HG03342 (cell line): ENCODE results near the gene AMFR.

Experiments used
- ATAC-seq: cut with Tn5 transposase; IDR thresholded peaks from one replicate; pipeline ENCODE4 v1.9.1; 2021; ENCODE audit warnings: mild to moderate bottlenecking, moderate library complexity; ENCODE audit not compliant: unreplicated experiment

AMFR gene

GRCh38 chr16:56349086-56349415 is 76.3 kb downstream of the AMFR start:
- no peak for ATAC-seq

DNA sequence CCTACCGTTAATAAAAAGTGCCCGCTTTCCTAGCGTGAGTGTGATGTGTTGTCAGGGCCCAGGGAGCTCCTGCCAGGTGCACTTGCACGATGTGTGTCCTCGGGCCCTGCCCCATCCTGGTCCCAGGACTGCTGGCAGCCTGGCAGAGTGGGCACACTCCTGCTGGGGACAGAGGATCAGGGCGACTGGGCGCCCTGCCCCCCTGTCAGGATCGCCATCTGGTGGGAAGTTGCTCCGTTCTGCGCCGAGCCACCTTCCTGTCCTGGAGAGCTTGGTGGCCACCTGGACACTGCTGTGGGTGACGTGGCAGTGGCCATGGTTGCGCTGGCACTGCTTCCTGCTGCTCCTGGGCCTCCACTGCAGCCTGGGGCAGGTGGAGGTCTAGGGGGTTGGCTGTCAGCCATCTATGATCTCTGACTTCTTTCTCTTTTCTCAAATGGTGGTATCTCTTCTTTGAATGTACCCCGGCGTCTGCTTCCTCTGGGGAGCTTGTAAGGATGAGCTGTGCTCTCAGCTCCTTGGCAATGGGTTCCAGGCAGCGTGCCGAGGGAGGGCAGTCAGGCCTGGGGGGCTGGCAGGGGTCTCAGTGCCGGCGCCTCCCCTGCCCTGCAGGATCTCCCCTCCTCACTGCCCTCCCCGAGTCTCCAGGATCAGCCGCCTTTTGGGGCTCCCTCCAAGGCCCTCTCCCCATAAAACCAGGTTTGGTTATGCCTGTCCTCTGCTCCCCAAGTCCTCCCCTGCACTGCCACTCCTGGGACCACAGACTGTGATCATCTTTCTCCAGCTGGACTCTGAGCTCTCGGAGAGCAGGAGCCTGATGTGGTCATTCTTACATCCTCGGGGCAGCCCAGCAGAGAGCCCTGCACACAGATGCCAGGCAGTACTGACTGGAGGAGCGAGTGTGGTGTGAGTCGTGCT is 76.9 kb downstream of the AMFR start:
- no peak for ATAC-seq

- no peak for ATAC-seq
Measured at GRCh38 chr16:56347670-56348069, 77.7 kb downstream of the AMFR start.

DNA sequence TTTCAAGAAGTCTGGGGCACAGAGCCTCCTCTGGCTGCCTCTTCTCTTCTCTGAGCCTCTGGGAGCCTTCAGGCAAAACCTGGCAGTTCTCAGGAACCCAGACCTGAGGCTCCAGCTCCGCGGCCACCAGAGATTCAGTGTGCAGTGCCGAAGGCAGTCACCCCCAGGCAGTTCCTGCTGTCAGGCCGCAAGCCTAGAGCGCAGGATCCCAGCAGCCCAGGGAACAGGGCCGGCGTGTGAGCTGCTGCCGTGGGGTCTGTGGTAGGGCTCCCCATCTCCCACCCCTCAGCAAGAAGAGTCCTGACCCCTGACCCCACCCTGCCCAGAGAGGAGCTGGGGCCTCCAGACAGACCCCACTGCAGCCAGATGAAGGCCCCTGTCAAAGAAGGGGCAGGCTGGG is 78.2 kb downstream of the AMFR start:
- no peak for ATAC-seq

DNA sequence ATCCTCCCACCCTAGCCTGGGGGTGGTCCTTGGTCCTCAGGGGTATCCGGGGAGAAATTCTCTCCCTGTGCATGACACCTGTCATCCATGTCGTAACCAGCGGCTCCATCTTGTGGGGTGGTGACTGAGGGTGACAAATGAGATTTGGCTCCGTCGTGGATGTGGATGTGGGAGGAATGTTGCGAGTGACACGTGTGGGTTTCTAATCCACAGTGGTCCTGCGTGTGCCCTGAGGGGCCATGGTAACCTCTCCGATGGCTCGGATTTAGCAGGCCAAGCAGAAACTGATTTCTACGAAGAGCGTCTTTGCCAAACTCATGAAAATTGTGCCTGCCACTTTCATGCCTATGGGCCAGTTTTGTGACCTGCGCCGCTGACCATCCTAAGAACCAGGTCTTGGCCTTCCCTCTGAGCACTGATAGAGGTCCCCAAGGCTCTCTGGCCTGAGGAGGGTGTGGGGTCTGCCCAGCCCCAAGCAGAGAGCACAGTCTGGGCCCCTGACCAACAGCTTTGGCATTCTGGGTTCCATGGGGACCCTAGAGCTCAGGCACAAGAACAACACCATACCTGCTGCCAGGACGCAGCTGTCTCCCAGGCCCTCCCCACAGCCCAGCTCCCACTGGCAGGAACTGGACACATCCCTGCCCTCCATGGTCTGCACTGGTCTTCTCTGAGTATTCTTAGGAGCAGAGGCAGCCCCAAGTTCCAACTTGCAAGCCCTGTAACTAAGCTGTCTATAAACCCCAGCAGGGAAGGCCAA is 79.0 kb downstream of the AMFR start:
- ATAC-seq: no peak

DNA sequence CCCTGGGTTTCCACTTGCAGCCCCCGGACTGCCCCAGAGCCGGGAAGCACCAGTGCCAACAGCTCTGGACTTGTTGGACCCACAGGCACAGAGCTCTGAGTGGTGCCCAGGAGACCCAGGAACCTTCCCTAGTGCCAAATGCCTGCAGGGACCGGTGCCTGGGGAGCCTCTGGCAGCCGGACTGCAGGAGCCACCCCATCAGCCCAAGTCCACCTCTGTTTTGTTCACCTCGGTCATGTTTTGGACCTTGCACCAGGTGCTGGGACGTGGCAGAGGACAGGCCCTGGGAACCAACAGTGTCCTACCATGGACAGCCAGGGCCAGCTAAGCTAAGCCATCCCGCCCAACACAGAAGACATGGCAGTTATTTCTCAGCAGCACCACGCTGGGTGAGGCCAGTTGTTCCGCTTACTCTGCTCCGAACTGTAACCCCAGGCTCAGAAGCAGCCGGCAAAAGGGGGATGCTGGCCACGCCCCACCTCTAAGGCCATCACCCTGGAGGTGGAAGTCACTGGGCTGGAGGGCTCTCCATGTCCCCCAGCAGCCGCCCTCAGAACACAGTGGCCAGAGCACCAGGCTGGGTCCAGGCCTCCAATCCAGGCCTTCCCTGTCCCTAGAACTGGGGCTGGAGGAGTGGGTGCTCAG is 79.8 kb downstream of the AMFR start:
- ATAC-seq: no peak

DNA sequence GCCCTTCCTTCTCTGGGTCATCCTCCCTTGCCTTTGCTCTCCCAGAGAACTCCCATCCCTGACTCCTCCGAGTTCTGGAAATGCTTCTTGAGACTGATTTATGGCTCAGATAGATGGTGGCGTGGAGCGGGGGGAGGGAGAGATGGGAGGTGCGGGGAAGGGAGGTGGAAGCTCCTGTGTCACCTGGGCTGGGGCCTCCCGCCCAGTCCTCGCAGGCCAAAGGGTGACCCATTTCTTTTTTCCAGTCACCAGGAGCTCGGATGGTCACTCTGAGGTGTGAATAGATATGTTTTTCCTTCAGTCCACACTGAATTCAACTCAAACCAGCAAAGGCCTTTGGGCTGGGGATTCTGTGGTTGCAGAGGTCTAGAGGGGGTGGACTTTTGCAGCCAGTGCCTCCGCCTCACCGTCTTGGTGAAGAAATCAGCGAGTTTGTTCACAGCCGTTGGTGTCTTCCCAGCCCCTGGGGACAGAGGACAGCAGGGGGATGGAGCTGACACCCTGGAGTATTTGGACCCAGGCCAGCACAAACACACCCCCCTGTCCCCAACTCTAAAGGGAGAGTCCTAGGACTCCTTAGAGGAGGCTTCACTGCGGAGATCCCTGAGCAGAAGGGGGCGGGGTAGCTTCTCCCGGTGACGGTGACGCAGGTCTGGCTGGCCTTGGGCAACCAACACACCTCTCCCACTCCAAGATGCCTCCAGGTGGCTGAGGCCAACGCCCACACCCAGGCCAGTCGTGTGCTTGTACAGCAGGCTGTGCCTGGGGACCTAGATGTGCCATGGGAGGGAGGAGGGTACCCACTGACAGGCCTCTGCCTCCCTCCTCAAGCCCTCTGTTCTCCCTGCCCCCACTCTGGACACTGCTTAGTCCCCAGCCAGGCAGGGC is 80.6 kb downstream of the AMFR start:
- no peak for ATAC-seq

DNA sequence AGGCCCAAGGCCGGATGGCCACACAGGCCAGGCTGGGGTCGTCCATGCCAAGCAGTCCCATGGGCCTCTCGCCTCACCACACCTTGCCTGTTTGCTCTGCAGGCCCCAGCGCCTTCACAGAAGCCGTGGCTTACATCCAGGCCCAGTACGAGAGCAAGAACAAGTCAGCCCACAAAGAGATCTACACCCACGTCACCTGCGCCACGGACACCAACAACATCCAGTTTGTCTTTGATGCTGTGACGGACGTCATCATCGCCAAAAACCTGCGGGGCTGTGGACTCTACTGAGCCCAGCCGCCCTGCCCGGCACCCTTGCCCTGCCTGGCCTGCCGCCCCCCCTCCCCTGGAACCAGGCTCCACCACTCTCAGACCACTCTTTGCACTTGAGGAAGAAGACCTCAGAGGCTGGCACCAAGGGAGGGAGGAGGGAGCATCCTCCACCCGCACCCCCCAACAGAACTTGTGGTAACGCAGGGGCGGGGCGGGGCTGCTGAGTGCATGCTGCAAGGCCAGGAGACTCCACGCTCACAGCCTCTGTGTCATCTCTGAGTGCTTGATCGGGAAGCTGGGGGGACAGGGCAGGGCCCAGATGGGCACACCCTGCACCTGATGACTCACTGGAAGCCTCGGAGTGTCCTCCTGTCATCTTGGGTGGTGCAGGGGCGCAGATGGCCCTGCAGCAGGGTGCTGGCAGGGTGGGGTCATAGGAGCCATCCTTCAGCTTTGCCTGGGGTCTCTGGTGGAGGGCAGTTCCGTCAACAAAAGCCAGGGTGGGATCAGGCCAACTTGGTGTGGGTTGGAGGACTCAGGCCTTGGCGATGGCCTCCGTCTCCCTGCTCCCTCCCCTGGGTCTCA is 81.5 kb downstream of the AMFR start:
- no peak for ATAC-seq

DNA sequence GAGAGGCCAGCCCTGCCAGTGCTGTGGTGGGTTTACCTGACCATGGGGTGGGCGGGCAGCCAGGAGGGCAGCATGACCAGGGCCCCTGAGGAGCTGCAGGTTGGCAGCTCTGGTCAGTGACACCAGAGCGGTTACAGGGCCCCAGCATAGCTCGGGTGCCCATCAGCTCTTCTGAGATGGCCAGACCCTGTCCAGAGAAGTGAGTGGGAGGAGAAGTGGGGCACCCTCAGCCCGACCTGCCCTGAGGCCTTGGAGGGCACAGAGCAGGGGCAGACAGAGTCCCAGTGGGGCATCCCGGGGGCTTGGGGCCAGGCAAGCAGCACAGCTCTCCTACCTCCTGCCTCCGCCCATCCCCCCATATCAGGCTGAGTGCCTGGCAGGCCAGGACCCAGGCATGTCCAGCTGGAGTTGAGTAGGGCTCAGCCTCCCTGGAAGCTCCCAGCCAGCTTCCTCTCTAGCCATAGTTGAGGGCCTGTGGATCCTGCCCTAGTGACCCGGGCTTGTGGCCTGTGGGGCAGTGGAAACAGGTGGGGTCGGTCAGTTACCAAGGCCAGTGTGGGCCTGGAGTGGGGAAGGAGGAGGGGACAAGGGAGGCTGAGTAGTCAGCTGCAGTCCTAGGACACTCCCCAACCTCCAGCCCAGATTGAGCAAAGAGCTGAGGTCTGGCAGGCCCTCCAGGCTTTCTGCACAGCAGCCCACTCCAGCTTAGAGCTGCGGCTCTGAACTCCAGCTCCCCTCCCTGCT is 83.5 kb downstream of the AMFR start:
- ATAC-seq: no peak

DNA sequence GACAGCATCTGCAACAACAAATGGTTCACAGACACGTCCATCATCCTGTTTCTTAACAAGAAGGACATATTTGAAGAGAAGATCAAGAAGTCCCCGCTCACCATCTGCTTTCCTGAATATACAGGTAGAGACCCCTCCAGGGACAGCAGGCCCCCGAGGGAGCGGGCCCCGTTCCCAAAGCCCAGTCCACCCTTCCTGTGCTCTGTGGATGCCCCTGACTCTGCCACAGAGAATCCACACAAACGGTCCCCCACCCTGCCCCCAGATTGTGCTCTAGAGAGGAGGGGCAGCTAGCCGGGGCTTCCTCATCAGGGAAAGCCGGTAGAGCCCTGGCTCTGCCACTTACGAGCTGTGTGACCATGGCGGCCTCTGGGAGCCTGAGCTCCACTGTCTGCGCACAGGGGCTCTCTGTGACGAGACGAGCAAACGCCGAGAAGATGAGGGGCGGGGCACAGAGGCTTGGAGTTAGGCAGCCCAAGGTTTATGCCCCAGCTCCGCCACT is 84.4 kb downstream of the AMFR start:
- no peak for ATAC-seq

GRCh38 chr16:56340416-56340815 is 84.9 kb downstream of the AMFR start:
- ATAC-seq: no peak

DNA sequence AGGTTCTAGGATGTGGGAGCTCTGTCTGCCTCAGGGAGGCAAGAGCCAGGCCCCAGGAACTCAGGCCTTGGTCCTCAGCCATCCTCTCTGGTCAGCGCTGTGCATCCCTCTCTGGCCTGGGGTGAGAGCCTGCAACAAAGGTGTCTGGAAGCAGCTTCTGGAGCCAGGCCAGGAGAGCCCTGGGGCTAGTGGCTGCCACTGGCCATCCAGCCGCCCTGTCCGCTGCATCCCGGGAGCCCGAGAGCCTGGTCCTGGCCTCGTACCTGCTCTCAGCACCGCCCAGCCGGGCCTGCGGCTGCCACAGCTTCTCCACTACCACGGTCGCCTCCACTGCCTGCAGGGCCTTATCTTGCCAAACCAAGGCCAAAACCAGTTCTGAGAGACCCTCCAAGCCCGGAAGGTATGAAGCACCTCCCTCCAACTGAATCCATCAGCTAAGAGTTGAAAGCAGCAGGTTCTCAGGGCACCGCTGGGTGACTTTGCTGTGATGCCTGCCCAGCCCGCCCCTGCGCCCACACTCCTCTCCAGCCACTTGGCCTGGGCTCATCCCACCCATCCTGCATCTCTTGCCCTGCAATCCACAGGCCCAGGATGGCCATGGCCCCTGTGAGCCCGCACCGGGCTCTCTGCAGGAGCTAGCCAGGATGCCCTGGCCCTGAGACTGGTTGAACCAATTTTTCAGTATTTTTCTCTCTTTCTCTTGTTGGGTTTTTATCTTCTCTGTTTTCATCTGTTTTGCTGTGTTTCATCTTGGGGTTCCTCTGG is 85.7 kb downstream of the AMFR start:
- no peak for ATAC-seq

GRCh38 chr16:56338566-56339318 is 86.6 kb downstream of the AMFR start:
- no peak for ATAC-seq

DNA sequence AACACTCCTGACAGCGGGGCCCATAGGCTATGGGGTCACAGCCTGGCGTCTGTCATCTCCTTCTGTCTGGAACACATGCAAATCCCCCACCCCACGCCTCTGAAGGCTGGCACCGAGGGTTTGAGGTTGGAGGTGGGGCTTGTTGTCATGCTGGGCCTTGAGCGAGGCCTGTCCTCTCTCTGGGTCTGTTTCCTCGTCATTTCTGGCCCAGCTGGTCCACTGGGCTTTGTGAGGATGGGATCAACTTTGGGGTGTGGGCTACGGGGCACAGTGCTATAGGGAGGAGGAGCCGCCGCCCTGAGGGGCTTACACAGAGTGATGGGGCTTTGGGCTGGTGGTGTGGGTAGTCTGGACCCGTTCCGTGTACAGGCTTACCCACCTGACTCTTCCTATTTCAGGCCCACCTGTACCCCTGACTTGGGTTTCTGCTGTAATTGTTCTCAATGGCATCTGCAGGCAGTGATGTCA is 87.5 kb downstream of the AMFR start:
- no peak for ATAC-seq

- ATAC-seq: no peak
Measured at GRCh38 chr16:56337131-56337857, 88.1 kb downstream of the AMFR start.

DNA sequence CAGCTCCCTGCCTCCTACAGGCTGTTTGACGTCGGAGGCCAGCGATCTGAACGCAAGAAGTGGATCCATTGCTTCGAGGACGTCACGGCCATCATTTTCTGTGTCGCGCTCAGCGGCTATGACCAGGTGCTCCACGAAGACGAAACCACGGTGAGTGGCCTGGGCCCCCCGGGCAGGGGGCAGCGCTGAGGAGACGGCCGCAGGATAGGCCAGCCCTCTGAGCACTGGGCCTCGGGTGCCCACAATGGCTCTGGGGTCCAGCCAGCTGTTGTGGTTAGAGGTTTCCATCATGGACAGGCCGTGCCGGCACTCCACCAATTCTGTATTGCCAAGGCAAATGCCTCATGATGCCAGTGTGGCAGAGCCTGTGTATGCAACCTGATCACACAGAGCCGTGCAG is 88.6 kb downstream of the AMFR start:
- no peak for ATAC-seq
